Measurements from ENCODE around the gene ITGA7.

Gene ITGA7

DNA sequence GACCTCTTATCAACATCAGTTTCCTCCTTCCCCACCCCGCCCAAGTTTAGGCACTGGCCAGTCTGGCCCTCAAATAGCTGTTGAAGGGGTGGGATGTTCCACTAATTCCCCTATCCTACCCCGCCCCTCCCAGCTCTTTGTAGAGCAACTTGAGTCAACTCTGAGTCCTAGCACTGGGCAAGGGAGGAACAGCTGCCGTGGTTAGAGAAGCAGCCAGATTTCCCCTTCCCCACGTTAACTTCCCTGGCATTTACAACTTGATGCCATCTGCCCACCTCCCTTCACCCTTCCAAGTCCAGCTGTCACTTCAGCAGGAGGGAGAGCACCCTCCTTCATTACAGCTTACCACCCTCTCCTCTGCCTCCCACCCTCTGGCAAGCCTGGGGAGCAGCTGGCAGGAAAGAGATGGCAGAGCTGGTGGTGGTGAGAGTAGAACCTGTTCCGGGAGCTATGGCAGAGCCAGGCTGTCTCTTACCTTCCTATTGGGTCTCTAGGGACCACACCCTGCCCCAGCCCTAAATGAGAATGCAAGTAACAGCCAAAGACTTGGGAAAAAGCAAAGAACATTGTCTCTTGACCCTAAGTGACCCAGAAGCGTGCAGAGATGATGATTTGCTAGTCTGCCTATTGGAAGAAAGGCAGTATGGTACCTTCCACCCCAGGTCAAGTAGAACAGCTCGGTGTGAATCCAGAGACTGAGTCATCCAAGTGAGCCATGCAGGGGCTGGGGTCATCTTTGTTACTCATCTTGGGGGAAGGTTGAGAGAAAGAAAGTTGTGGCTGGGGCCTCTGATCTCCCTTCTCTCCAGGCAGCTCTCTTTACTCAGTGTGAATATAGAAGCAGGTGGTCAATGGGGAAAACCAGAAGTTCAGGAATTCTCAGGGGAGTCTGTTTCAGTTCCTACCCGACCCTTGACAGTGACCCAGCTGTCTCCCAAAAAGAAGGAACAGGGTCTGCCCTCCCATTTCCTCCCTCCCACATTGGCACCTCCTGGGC is 9.6 kb upstream of the ITGA7 start:
- no peak for DNase-seq (ENCODE audit: low read depth)

DNA sequence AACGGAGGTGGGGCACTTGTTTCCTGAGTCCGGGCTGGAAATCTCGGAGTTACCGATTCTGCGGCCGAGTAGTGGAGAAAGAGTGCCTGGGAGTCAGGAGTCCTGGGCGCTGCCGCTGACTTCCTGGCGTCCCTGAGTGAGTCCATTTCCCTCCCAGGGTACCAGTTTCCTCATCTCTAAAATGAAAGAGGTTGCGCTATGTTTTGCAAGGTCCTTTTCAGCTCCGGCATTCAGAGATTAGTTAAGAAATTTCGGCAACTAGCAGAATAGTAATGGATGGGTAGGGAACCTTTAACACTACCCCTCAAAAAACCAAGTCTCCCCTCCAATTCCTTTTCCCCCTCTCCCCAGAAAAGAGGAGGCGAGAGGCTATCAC is 8.9 kb upstream of the ITGA7 start:
- no peak for DNase-seq (ENCODE audit: low read depth)

DNA sequence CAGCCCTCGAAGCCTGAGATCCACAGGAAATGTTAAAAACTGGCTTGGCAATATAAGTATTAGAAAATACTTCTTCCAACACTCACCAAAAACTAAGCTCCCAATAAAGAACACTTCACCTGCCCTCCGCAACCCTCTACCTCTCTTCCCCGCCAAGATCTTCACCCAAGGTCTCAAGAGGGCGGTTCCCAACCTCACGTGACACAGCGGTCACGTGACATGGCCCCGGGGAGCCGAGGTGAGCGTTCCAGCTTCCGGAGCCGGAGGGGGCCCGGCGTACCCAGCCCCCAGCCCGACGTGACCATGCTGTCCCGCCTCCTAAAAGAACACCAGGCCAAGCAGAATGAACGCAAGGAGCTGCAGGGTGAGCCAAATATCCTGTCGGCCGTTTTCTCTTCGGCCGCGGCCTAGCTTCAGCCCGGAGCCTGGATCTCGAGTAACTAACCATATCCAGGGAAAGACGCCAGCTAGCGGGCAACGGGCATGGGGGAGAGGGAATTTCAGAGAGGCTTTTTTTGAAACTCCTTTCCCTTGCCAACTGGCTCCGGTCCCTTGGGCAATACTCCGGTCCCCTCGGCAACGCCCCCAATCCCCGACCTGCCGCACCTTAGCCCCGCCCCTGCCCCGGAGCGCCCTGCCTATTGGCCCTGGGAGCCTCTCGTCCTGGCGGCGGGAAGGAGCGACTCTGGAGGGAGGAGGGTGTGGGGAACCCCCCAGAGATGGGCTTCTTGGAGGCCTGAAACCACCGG is 8.3 kb upstream of the ITGA7 start, which contains the start of gene BLOC1S1:
Gene BLOC1S1, plus strand, starts transcription at position 214 of the 749 bp plus-strand sequence. Its CDS starts 6 bp downstream, at position 220.
- DNase-seq (ENCODE audit: low read depth), result peak; percentile 86

DNA sequence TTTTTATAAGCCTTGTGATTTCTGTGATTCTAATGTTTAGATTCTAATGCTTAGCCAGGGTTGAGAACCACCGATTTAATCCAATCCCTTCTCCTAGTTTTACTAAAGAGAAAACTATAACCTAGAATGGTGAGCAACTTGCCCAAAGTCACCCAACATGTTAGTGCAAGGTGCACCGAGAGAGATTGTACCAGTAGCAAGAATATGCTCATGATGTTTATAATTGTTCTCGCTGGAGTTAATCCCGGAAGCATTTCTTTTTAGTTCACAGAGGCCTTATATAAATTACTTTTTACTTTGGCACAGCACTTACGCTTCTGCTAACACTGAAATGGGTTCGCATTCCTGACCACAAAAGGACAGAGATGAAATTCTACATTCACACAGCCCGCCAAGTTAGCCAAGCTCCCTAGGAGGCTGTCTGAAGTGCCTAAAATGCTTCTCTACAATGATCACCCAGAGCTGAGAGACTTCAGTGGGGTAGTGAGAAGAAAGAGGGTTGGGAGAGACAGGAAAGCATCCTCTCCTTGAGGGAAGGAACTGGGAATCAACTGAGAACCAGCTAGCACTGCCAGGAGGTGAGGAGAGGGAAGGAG is 7.6 kb upstream of the ITGA7 start:
- DNase-seq (ENCODE audit: low read depth), result no peak

DNA sequence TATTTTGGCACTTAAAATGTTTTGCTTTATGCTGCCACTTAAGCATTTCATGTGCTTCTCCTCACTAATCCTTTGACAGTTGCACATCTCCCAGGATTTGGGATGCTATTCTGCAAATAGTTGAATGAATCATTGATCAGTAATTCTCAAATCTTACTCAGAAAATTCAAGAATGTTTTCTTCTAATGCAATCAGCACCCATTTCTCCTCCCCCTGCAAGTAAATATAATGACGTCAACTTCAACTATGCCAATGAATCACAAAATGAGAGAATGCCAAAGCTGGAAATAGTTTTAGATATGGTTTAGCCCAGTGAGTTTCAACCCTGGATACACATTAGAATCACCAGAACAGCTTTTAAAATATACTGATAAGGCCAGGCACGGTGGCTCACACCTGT is 6.0 kb upstream of the ITGA7 start:
- DNase-seq (ENCODE audit: low read depth), result no peak

DNA sequence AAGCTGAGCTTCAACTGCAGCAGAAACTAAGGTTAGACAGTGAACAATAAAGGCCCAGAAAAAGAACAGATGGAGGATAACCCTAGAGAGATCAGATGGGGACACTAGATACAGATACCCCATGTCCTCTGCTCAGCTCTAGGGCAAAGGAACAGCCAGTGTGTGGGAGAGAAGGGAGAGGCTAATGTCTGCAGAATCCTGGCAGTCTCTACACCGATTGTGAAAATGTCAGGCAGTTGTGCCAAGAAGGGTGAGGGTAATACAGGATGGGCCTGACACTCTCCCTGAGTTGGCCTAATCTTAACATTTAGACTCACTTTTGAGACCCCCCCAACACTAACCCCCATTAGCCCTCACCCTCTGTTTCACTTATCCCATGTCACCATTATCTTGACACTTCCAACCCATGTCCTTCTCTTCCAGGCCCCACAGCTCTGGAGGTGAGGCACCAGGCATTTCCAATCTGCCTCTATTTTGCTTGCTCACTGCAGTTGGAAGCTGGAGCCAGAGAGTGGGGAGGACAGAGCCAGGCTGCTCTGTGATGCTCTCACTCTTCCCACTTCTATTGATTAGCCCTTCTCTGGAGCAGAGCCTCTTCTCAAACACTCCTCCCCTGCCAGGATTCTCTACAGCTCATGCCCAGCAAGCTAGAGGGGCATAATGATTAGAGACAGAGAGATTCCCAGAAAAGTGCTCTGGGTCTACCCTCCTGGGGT is 5.2 kb upstream of the ITGA7 start:
- DNase-seq (ENCODE audit: low read depth), result no peak

DNA sequence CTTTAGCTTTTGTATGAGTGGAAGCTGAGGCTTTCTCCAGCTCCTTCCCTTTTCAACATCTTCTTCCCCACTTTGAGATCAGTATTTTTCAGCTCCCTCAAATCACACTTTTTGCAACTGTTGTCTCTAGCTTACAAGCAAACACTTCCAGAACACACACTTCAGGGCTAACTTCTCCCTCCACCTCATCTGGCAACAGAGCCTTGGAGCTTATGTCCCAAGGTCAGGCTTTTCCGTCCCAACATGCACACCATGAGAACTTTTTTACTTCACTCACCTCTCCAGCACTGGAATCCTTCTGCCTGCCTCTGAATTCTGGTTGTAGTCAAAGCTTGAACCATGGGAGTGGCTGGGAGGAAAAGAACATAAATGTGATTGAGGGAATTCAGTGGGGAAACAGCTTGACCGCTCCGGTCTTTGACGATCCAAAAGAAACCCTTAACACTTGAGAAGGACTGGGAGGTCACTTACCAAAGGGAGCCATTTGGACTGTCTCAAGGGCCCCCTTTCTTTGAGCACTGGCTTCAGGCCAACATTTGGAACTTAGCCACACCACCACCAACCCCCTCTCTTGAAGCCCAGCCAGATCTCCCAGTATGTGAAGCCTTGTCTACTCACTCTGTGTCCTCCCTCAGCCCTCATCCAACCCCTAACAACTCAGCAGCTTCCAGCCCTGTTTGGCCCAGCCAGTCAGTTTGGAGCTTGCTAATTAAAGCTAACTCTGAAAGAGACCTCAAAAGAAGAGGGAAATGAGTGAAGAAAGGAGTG is 4.3 kb upstream of the ITGA7 start:
- DNase-seq (ENCODE audit: low read depth), result no peak

DNA sequence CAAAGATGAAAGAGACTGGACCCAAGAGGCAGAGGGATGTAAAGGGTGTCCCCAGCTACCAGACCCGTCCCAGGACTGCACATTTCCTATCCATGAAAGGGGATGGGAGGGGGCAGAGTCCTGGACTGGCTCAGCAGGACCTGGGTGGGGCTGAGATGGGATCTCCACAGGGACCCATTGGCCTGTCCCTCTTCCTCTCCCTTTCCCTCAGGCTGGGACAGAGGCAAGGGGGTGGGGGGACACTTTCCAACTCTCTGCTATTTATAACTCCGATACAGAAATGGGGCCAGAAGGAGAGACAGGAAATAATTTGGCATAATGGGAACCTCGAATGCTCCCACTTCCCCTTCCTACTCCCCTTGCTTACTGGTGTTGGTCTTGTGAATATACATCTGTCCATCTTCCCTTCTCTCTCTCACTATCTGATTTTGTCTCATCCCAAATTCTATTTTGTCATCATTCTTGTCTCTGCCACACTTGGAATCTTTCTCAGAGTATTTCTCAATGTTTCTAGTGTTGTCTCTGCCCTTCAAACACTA is 1.1 kb upstream of the ITGA7 start:
- no peak for DNase-seq (ENCODE audit: low read depth)

DNA sequence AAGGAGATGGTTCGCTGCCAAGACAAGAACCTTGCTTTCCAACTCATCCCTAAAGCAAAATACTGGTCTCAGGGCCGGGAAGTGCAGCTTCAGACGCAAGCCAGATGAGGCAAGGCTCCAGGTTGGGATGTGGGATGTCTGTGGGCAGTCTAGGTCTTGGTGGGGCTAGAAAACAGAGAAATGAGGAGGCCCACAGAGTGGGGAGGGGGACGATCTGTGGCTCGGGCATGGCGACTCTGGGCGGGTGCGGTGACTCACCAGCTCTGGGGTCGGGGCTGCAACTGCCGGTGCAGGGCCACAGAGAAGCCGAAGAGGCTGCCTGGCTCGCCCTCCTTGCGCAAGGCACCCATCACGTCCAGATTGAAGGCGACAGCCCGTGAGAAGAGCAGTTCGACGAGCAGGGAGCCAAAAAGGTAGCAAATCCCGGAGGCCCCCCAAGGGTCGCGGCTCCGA is 459 bp downstream of the ITGA7 start:
- no peak for DNase-seq (ENCODE audit: low read depth)

DNA sequence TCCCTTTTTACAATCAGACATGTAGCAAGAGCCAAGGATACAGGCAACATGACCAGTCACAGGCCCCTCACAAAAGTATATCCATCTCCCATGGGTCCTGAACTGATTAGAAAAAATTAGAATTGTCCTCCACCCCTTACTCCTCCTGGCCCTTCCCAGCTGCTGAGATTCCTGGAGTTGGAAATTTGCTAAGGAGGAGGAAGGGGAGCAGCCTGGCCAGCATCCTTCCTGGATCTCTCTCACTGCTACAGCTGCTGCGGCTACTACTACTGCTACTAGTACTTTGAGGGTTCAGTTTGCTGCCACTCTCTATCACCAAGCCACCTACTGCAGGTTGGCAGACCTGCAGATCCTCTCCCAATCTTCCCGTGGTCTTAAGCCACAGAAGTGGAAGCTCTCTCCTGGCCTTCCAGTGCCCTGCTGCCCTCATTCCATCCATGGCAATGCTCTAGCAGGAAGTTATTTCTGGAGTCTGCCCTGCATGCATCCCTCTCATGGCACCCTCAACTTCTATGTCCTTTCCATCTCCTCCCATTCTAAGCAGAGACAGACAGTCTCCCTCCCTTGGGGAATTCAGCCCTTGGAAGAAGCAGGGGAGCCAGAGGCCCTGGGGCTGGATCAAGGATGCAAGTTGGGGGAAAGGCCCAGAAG is 1.0 kb downstream of the ITGA7 start:
- no peak for DNase-seq (ENCODE audit: low read depth)

DNA sequence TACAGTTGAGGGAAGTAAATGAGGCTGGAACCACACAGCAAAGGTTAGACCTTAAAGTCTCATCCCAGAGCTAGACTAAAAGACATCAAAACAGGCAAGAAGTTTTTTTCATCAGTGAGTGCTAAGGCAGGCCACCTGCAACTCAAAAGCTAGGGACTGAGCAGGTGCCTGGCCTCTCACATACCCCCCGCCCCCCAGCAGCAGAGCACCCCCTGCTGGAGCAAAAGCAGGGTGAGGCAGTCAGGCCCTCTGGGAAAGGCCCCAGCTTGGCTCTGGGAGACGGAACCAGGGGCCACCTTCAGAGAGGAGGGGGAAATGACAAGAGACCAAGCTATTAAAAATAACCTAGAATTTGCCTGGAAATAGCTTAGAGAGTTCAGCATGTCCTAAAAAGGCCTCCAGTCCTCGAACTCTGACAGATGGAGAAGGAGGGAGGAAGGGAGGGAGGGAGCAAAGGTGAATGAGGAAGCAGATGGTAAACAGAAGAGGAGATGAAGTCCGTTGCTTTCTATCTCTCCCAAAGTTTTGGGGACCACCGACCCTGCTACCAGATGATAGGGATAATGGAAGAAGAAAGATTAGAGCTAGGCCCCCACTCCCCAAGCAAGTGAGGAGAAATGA is 1.8 kb downstream of the ITGA7 start:
- no peak for DNase-seq (ENCODE audit: low read depth)

DNA sequence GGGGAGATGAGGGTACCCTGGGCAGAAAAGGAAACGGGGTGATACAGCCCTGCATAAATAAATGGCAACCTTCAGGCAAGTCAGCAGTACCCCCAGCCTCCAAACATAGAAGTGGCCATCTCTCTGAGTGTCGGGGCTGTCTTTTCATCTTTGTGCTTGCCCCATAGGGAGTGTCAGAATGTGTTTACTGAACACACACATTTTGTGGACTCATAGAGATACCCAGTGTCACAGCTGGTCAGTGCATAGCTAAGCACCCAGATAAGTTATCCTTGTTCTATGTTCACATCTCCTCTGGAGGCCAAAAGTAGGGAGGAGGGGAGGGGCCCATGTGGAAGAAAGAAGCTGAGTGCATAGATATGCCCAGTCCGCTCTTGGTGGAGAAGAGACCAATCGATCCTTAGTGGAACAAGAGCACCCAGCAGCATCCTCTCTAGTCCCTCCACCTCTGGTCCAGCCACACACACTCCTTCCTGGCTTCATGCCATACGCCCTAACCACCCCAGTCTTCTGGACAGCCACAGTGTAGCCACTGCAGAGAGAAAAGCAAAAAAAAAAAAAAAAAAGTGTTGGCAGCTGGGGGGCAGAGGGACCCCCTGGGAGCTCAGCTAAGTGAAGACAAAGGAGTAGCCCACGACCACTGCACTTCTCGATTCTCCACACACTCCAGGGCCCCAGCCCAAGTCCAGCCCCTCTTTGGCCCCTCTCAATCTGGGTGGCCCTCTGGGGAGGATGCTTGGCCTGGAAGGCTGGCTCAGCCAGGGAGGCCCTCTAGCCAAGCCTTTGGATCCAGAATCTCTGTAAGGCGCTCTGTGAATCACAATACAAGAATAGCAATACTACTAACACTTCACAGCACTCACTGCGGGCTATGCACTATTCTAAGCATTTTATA is 2.6 kb downstream of the ITGA7 start:
- no peak for DNase-seq (ENCODE audit: low read depth)

DNA sequence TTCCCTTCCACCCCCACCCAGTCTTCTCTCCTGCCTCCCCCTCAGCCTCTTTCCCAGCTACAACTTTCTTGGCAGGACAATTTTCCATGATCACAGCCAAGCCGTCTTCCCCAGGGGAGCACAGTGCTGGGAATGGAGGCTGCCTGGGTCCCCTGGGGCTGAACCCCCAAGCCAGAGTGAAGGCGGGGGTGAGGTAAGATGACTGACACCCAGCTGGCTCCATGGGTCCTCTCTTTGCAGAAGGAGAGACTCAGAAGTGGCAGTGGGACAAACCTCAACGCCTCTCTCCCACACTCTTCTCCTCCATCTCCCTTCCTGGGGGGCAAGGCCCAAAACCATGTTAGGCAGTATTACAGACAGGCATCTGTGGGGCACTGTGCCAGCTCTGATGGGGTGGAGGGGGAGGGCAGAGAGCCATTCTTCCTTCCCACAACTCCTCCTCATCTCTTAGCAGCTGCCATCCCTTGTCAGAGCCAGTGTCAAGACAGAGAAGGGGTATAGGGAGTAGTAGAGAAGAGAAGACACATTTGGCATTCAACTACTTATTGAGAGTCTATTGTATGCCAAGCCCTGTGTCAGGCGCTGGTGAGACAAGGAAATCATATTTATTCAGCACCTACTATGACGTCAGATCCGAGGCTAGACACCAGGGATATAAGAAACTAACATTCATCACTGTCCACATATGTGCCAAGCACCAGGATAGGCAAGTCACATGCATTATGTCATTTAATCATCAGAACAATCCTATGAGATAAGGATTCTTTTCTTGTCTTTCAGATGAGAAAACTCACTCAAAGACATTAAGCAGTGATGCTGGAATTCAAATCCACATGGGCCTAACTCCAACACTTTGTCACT is 3.6 kb downstream of the ITGA7 start:
- no peak for DNase-seq (ENCODE audit: low read depth)

DNA sequence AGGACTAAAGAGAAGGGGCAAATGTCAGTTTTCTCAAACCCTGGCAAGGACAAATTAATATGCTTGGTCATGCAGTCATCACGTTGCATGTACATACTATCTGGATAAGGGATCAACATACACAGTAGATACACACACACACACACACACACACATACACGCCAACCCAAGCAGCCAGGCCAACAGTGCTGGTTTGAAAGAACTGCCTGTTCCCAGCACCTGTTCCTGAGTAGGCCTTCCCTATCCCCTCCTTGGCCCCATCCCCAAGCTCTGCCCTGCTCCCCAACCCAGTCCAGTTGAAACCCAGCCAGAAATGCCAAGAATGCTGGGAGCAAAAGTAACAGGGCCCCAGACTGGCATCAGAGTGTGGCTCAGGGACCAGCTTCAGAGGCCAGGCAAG is 4.4 kb downstream of the ITGA7 start:
- DNase-seq (ENCODE audit: low read depth), result no peak

DNA sequence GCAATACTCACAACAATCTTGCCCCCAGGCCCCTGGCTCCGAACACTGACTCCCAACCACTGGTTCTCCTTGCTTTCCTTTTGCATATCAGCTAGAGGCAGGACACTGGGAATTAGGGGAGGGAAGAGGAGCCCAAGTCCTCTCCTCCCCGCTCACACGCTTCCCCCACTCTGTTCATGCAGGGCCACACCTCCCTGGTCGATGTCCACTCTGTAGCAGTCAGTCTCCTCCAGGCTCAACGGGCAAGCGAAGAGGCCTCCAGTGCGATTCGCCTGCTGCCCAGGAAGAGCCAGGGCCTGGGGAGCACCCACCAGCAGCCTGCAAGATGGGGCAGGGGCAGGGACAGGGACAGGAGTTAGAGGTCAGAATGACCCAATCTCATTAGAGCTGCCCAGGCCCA is 4.8 kb downstream of the ITGA7 start:
- no peak for DNase-seq (ENCODE audit: low read depth)

DNA sequence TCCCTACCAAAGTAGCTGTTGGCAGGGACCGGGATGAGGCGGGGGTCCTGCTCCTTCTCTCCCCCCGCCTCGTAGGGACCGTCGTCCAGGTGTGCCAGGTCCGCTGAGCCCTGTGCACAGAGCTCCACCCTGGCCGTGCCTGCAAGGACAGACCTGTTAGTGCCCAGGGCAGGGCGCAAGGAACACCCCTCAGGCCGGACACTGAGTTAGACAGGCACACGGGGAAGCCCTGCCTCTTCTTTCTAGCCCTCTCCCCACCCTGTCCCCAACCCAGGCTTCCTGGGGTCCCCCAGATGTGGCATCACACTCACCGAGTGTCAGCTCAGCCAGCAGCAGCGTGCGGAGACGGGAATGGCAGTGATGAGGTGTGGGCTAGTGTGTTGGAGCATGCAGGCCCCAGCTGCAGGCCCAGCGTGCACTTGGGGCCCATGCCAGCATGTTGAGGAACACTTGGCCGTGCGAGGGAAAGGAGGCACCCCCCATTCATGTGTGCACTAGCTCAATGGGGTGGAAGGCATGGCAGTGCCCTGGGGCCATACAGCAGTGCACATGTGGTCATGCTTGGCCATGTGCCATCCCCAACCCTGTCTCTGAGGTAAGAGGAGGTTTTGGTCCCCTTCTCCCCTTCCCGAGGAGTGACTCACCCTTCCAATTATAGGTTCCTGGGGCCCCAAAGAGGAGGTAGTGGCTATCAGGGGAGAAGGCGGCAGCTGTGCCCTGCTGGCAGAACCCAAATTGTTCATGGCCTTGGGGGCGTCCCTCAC is 7.3 kb downstream of the ITGA7 start:
- no peak for DNase-seq (ENCODE audit: low read depth)

DNA sequence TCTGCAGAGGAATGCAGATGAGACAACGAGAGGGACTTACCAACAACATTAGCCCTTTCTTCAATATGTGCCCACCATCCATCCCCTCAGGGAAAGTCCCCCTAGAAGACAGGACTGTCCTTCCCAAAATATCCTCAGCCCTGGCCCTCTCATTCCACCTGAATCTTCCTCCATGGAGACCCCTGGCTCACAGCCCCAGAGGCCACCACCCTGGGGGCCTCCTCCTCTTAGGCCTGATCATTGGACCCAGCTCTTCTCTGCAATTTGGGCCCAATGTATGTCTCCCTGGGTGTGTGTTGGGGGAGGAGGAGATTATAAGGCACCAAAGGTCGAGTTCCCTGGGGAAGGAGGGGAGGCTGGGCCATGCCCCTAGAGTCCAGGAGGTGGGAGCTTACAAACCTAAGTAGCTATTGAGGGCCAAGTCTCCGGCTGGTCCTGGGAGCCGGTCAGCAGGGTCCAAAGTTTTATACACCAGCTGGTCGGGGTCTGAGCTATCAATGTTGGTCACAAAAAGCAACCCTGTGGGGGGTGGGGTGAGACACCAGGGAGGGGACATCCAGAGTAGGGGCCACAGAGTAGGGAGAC is 8.1 kb downstream of the ITGA7 start:
- no peak for DNase-seq (ENCODE audit: low read depth)

Data from CMK (cell line).